Panc1 (cell line): ENCODE measurements around the gene HYCC2. TPM values are rescaled to one million over a fixed set of nuclear protein-coding genes. Genes with fewer than 3 reads are reported as not detected.

ENCODE experiments used
- ATAC-seq: fragments of 200-7000 bp; cut with Tn5 transposase; 2 replicates; pipeline ENCODE4 v1.9.1; 2020; ENCODE audit warnings: mild to moderate bottlenecking, moderate library complexity
- BruUV-seq: library from RNA; stranded (reverse); fragments of 400-500 nt; replicated peaks from 2 replicates; lab custom pipeline; 2021; lab: Mats Ljungman, UMichigan
- CTCF ChIA-PET: fragments of 300-600 bp; sonication (Branson Sonifier 250); formaldehyde crosslinking; loops from one replicate; lab custom pipeline; 2022; ENCODE audit warnings: antibody characterized with exemption; lab: Charles Lee
- POLR2A ChIA-PET: fragments of 300-600 bp; sonication (Branson Sonifier 250); formaldehyde crosslinking; loops from one replicate; lab custom pipeline; 2022; ENCODE audit warnings: antibody characterized with exemption; lab: Charles Lee
- DNase-seq: peaks from one replicate; pipeline ENCODE4 v3.0.0-alpha.2; 2010; ENCODE audit warnings: low read depth, low spot score
- H3K27ac ChIP-seq: 2 replicates; pipeline ENCODE4 v1.5.1; 2011; ENCODE audit warnings: mild to moderate bottlenecking, low read length, inconsistent platforms
- H3K27me3 ChIP-seq: fragments of 200-500 bp; sonication (Bioruptor generic); 2 replicates; pipeline ENCODE4 v1.6.0; 2014; ENCODE audit warnings: low read length, inconsistent platforms; ENCODE audit not compliant: control insufficient read depth, insufficient read depth
- H3K36me3 ChIP-seq: fragments of 200-500 bp; sonication (Bioruptor generic); 2 replicates; pipeline ENCODE4 v1.5.1; 2014; ENCODE audit warnings: inconsistent platforms, mild to moderate bottlenecking, low read length, moderate library complexity; ENCODE audit not compliant: control insufficient read depth, insufficient read depth
- H3K4me1 ChIP-seq: 2 replicates; pipeline ENCODE4 v1.5.1; 2011; ENCODE audit warnings: inconsistent platforms, mild to moderate bottlenecking, low read length, moderate library complexity; ENCODE audit not compliant: control insufficient read depth, insufficient read depth
- H3K4me3 ChIP-seq, 2 experiments: 2 replicates each; pipeline ENCODE4 v1.5.1; 2011 to 2012; ENCODE audit warnings: low read depth in 2 of 2, low read length in 2 of 2, mild to moderate bottlenecking in 2 of 2, inconsistent platforms in 1 of 2, moderate library complexity in 1 of 2
- H3K9me3 ChIP-seq: fragments of 200-500 bp; sonication (Bioruptor generic); 2 replicates; pipeline ENCODE4 v1.5.1; 2014; ENCODE audit warnings: low read depth, mild to moderate bottlenecking, inconsistent platforms, low read length, moderate library complexity; ENCODE audit not compliant: control insufficient read depth, insufficient read depth
- CTCF ChIP-seq: fragments of 450-650 bp; IDR thresholded peaks from 2 replicates; pipeline ENCODE4 v1.5.1; 2017; ENCODE audit warnings: mild to moderate bottlenecking
- POLR2AphosphoS5 ChIP-seq: IDR thresholded peaks from 2 replicates; pipeline ENCODE4 v1.6.1; 2012; ENCODE audit warnings: mild to moderate bottlenecking, low read depth, low read length, moderate library complexity
- REST ChIP-seq, 2 experiments: IDR thresholded peaks; 2 replicates each; pipeline ENCODE4 v1.6.1; 2011 to 2012; ENCODE audit warnings: low read depth in 2 of 2, control low read depth in 1 of 2, low read length in 1 of 2, mild to moderate bottlenecking in 1 of 2, moderate library complexity in 1 of 2; ENCODE audit not compliant: insufficient read depth in 1 of 2
- SIN3A ChIP-seq: IDR thresholded peaks from 2 replicates; pipeline ENCODE4 v1.6.1; 2012; ENCODE audit warnings: low read depth, mild to moderate bottlenecking, low read length, moderate library complexity, borderline replicate concordance; ENCODE audit not compliant: insufficient read depth
- TCF7L2 ChIP-seq: IDR thresholded peaks from 2 replicates; pipeline ENCODE4 v1.6.1; 2011; ENCODE audit warnings: mild to moderate bottlenecking, low read depth, low read length, inconsistent platforms
- in situ Hi-C: cut with HindIII; loops from 2 replicates; pipeline ENCODE4 v1.10.0; 2016; ENCODE audit warnings: low sequenced_read_pairs, low pct_unique_long_range_greater_than_20kb
- intact Hi-C: fragments of 100-400 bp; cut with micrococcal nuclease; formaldehyde crosslinking; loops from one replicate; pipeline ENCODE4 v1.10.0; 2022; ENCODE audit not compliant: unreplicated experiment
- total RNA-seq: library from RNA; stranded (reverse); gene quantifications from one replicate; pipeline ENCODE4 v1.2.1, GENCODE V29; 2021; ENCODE audit not compliant: unreplicated experiment

The HYCC2 gene
- total RNA-seq, 1 experiment from 2014 or later: 12.0 TPM

- Histone ChIP-seq H3K36me3 (no peaks in the 10 kb centered on the region), H3K9me3 (no peaks in the 10 kb centered on the region), H3K27ac (no peak overlapping the region), H3K4me1 (peaks cover 5% of the 10 kb centered on the region), H3K4me3 (no peak overlapping the region), H3K27me3 (no peaks in the 10 kb centered on the region)
- no peak for DNase-seq
- intact Hi-C loops (no loop called here), in situ Hi-C loops (no loop called here)
- CTCF ChIA-PET: interaction anchor here (0.5 kb wide), 1 partner anchor 197 kb away, joined by 7 read pairs; no protein-coding TSS in a partner anchor
- no TSS peak for BruUV-seq
- no peak for ATAC-seq
- no peak for TF ChIP-seq POLR2AphosphoS5
- TF ChIP-seq TCF7L2: no peak
- TF ChIP-seq REST (IDR thresholded peaks at IDR 0.05; ENCODE audit: insufficient read depth in 1 of 2, low read depth in 2 of 2, low read length in 1 of 2): no peak
- TF ChIP-seq CTCF: no peak
- TF ChIP-seq SIN3A: no peak
- POLR2A ChIA-PET: no interaction called here
Observed at GRCh38 chr2:201110615-201111014, 39.1 kb upstream of the HYCC2 start.

GRCh38 chr2:201109186-201109585, 37.7 kb upstream of the HYCC2 start:
- CTCF ChIA-PET: no interaction called here

More at GRCh38 chr2:201109186-201109585, 37.7 kb upstream of the HYCC2 start:
- no peaks in the 10 kb centered on the region for H3K9me3 ChIP-seq
- no peak for TF ChIP-seq CTCF
- no peak for TF ChIP-seq REST (IDR thresholded peaks at IDR 0.05; ENCODE audit: insufficient read depth in 1 of 2, low read depth in 2 of 2, low read length in 1 of 2)
- no peak for TF ChIP-seq TCF7L2
- no peak for TF ChIP-seq POLR2AphosphoS5
- TF ChIP-seq SIN3A: no peak
- in situ Hi-C loops (no loop called here), intact Hi-C loops (no loop called here)
- no TSS peak for BruUV-seq
- DNase-seq: no peak
- H3K4me3 ChIP-seq: no peak overlapping the region
- POLR2A ChIA-PET: interaction anchor here (0.6 kb wide), 1 partner anchor 168 kb away, joined by 4 read pairs; no protein-coding TSS in a partner anchor
- H3K27ac ChIP-seq: no peak overlapping the region
- ATAC-seq: no peak
- no peaks in the 10 kb centered on the region for H3K4me1 ChIP-seq
- no peaks in the 10 kb centered on the region for H3K36me3 ChIP-seq
- H3K27me3 ChIP-seq: no peaks in the 10 kb centered on the region
